ENCODE results near the gene NAPA. TPM values are rescaled to one million over a fixed set of nuclear protein-coding genes. Genes with fewer than 3 reads are reported as not detected.

Gene NAPA
- total RNA-seq, 4 donors from 2014 or later: 36.5 to 693 (median 144) TPM

DNA sequence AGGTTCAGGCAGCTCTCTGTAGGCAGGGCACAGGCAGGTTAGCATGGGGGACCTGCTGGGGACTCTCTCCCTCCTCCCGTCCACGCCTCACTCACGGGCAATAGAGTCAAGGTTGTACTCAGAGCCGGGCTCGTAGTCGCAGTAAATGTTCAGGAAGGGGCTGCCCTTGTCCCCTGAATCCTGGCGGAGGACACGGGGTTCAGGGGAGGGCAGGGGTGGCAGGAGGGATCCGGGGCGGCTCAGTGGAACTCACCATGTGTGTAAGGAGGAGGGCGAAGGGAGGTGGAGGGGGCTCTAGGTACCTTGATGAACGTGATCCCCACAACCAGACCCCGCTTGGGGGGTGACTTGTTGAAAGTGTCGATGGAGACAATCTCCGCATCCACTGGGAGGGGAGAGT is 31.7 kb downstream of the NAPA start:
- Histone ChIP-seq H3K4me3 (no peak overlapping the region), H3K4me1 (no peaks in the 10 kb centered on the region), H3K9me3 (no peaks in the 10 kb centered on the region), H3K36me3 (no peaks in the 10 kb centered on the region), H3K27ac (peak overlapping the region in 1 of 2 donors; percentile 91), H3K27me3 (no peaks in the 10 kb centered on the region)
- peak in 1 of 2 donors; percentile 34 for DNase-seq
- intact Hi-C loops (cut with DNase I; ENCODE audit: low total_unique reads): loop anchor here (10.0 kb wide), 1 partner anchor 1132 kb away; the partner anchor contains the start of genes FAM83E, RPL18 and SPHK2
- TF ChIP-seq, protein P1, sequence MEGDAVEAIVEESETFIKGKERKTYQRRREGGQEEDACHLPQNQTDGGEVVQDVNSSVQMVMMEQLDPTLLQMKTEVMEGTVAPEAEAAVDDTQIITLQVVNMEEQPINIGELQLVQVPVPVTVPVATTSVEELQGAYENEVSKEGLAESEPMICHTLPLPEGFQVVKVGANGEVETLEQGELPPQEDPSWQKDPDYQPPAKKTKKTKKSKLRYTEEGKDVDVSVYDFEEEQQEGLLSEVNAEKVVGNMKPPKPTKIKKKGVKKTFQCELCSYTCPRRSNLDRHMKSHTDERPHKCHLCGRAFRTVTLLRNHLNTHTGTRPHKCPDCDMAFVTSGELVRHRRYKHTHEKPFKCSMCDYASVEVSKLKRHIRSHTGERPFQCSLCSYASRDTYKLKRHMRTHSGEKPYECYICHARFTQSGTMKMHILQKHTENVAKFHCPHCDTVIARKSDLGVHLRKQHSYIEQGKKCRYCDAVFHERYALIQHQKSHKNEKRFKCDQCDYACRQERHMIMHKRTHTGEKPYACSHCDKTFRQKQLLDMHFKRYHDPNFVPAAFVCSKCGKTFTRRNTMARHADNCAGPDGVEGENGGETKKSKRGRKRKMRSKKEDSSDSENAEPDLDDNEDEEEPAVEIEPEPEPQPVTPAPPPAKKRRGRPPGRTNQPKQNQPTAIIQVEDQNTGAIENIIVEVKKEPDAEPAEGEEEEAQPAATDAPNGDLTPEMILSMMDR (IDR thresholded peaks at IDR 0.05): no peak
- TF ChIP-seq POLR2A (IDR thresholded peaks at IDR 0.05): no peak

DNA sequence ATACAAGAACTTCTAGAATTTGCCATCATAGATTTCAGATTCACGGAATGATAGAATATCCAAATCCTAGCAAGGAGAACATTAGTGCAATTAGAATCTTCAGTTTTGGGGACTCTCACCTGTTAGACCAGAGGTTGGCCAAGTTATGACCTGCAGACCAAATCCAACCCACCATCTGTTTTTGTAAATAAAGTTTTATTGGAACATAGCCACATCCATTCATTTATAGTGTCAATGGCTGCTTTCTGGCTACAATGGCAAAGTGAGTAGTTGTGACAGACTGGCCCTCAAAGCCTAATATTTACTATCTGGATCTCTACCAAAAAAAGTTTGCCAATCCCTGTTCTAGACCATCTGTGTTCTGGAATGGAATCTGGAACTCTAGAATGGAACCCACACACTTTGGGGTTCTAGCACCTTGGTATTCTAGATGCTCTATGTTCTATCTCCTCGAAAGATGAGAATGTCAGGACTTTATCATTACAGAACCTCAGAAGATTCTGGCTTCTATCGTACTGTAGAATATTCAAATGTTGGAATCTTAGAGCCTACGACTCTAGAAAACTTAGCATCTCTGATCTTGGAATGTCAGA is 33.3 kb downstream of the NAPA start:
- intact Hi-C loops (cut with DNase I; ENCODE audit: low total_unique reads): loop anchor here (10.0 kb wide), 1 partner anchor 1133 kb away; the partner anchor contains the start of genes FAM83E, RPL18 and SPHK2
- no peak for TF ChIP-seq POLR2A (IDR thresholded peaks at IDR 0.05)
- Histone ChIP-seq H3K36me3 (no peaks in the 10 kb centered on the region), H3K4me3 (no peak overlapping the region), H3K27ac (no peak overlapping the region), H3K4me1 (no peaks in the 10 kb centered on the region), H3K9me3 (no peaks in the 10 kb centered on the region), H3K27me3 (no peaks in the 10 kb centered on the region)
- DNase-seq: no peak

DNA sequence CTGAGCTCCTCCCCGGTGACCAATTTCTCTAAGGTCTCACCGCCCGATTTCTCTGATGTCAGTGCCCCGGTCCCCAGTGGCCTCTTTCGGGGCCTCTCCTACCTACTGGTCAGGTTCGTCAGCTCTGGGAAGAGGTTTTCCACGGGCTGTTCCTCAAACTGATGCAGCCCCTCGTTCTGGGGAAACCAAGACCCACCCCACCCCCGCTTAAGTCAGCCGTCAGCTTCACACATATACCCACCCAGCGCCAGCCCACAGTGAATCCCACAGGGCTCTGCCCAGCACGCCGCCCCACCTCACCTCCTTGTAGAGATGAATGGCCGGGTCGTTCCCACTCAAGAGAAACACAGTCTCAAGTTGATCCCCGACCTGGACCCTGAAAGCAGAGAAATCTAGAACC is 34.2 kb downstream of the NAPA start:
- Histone ChIP-seq H3K27ac (no peak overlapping the region), H3K36me3 (no peaks in the 10 kb centered on the region), H3K9me3 (no peaks in the 10 kb centered on the region), H3K4me3 (no peak overlapping the region), H3K4me1 (no peaks in the 10 kb centered on the region), H3K27me3 (no peaks in the 10 kb centered on the region)
- intact Hi-C loops (cut with DNase I; ENCODE audit: low total_unique reads): loop anchor here (10.0 kb wide), 1 partner anchor 1134 kb away; the partner anchor contains the start of genes FAM83E, RPL18 and SPHK2
- no peak for TF ChIP-seq POLR2A (IDR thresholded peaks at IDR 0.05)
- TF ChIP-seq, protein P1 (IDR thresholded peaks at IDR 0.05): no peak
- DNase-seq: no peak

DNA sequence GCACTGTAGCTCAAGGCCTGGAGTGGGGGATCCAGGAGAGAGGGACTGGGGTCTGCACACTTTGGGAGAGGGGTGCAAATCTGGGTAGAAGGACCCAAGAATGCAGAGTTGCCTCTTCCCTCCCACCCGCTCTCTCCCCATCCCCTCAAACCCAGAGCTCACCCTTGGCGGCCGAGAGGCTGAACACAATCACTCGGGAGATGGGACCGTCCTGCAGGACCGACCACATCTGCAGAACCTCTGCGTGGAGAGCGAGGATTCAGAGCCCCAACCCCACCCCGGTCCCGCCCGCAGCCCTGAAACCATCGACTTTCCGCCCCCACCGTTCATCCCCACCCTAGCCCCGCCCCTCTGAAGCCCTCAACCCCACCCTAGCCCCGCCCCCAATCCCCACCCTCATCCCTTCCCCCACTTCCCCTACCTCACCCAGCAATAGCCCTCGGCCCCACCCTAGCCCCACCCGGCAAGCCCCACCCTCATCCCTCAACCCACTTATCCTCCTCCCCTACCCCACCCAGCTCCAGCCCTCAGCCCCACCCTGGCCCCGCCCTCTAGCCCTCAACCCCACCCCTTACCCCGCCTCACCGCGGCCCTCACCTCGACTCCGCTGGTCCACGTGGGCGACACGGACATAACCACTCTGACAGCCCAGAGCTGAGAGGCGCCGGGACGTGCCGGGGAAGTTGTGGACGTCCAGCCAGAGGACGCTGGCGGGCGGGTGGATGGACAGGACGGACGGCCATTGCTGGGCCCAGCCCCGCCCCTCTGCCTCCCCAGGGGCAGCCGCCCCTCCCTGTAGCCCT is 35.0 kb downstream of the NAPA start:
- Histone ChIP-seq H3K27me3 (no peaks in the 10 kb centered on the region), H3K27ac (no peak overlapping the region), H3K4me3 (no peak overlapping the region), H3K4me1 (no peaks in the 10 kb centered on the region), H3K9me3 (no peaks in the 10 kb centered on the region), H3K36me3 (no peaks in the 10 kb centered on the region)
- intact Hi-C loops (cut with DNase I; ENCODE audit: low total_unique reads): loop anchor here (10.0 kb wide), 1 partner anchor 1135 kb away; the partner anchor contains the start of genes FAM83E, RPL18 and SPHK2
- no peak for DNase-seq
- no peak for TF ChIP-seq POLR2A (IDR thresholded peaks at IDR 0.05)
- TF ChIP-seq, protein P1 (IDR thresholded peaks at IDR 0.05): no peak

DNA sequence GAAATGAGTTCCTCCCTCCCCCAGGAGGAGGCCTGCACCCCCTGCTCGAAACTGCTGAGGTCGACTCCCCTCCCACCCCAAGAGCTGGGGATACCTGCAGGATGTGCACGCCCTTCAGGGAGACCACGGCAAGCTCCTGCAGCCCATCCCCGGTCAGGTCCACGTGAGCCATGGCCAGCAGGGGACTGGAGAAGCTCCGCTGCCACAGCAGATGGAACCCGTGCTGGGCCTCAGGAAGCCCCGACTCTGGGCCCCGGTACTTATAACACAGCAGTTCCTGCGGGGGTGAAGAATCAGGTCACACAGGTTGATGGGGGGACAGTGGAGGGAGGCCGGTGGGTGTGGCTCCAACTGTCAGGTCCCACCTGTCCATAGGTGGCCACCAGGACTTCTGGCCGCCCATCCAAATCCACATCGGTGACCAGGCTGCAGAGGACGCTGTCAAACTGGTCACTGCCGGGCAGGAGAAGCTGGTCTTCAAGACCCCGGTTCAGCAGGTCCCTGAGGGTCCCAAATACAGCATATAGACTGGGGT is 38.4 kb downstream of the NAPA start:
- TF ChIP-seq POLR2A (IDR thresholded peaks at IDR 0.05): no peak
- TF ChIP-seq, protein P1 (IDR thresholded peaks at IDR 0.05): no peak
- H3K9me3 ChIP-seq: no peaks in the 10 kb centered on the region
- no peaks in the 10 kb centered on the region for H3K27me3 ChIP-seq
- intact Hi-C loops (cut with DNase I; ENCODE audit: low total_unique reads): no loop called here
- H3K4me1 ChIP-seq: peaks cover 0 to 5% of the 10 kb centered on the region in 2 donors
- H3K27ac ChIP-seq: no peak overlapping the region
- DNase-seq: no peak
- H3K36me3 ChIP-seq: no peaks in the 10 kb centered on the region
- no peak overlapping the region for H3K4me3 ChIP-seq

All from uterus (tissue), 4 donors.